Upper lobe of right lung (tissue), 1 donor: ENCODE measurements around the gene AK5. TPM values are rescaled to one million over a fixed set of nuclear protein-coding genes. Genes with fewer than 3 reads are reported as not detected.

Source experiments
- ATAC-seq: fragments of 200-7000 bp; cut with Tn5 transposase; one replicate; pipeline ENCODE4 v1.9.1; 2020; ENCODE audit warnings: mild to moderate bottlenecking, moderate library complexity
- DNase-seq: peaks from one replicate; pipeline ENCODE4 v3.0.0-alpha.2; 2020
- H3K27ac ChIP-seq: fragments of 200-600 bp; one replicate; pipeline ENCODE4 v1.8.0; 2022
- H3K27me3 ChIP-seq: fragments of 200-600 bp; one replicate; pipeline ENCODE4 v1.8.0; 2022; ENCODE audit warnings: mild to moderate bottlenecking
- H3K36me3 ChIP-seq: fragments of 200-600 bp; one replicate; pipeline ENCODE4 v1.8.0; 2022
- H3K4me1 ChIP-seq: fragments of 200-600 bp; one replicate; pipeline ENCODE4 v1.8.0; 2022
- H3K4me3 ChIP-seq: fragments of 200-600 bp; one replicate; pipeline ENCODE4 v1.8.0; 2022; ENCODE audit warnings: mild to moderate bottlenecking
- H3K9me3 ChIP-seq: fragments of 200-600 bp; one replicate; pipeline ENCODE4 v1.8.0; 2022
- intact Hi-C: fragments of 100-400 bp; cut with DNase I; formaldehyde crosslinking; loops from one replicate; pipeline ENCODE4 v1.11.0; 2022
- total RNA-seq: library from RNA; stranded (reverse); fragmentation: NEBNext Ultra II Directional; extraction: Animal tissue kit (Norgen Biotek cat#: 25700); gene quantifications from one replicate; pipeline ENCODE4 v1.2.1, GENCODE V29; 2021
- TF ChIP-seq, protein P1 (sequence below): fragments of 200-600 bp; IDR thresholded peaks from one replicate; pipeline ENCODE4 v1.8.0; 2022; ENCODE audit warnings: antibody characterized with exemption
- donor health status: DM: no; HTN: yes; CAD: no; lungs with severe emphysema.

The AK5 gene
- total RNA-seq, 1 donor from 2014 or later = not detected

DNA sequence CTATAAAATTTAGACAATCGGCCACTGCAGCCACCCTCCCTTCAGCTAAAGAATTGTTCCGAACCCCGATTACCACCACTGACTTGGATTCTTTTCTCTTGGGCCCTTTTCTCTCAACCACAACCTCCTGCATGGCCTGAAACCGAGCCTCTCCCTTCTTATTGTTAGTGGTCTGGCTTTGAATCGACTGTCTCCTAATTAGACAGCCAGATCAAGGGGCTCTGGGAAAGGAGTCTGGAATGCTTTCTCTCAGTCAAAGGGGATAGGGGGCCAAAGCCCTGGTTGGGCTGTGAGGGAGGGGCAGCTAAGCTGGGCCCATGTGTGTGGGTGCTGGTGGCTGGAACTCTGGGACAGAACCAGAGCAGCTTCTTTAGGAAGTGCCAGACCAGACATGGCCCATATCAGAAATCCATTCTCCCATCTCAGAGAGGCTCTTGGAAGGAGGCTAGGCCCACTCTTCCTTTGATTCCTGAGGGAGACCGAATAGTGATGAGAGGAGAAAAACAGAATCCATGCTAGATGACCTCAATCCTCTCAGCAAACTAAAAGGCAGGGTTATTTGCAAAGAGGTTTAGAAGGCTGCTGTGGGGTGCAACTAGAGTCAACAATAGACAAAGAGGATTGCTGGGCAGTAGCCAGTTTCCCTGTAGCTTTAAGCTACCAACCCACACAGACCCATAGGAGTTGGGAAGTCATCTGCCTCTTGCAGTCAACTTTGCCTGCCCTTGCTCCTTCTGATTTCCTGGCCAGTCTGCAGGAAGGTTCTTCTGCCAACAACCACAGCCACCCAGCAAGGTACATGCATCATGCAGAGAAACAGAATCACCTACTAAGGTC, 117.6 kb downstream of the AK5 start:
- Histone ChIP-seq H3K4me3 (no peak overlapping the region), H3K9me3 (no peaks in the 10 kb centered on the region), H3K27ac (no peak overlapping the region), H3K4me1 (no peaks in the 10 kb centered on the region), H3K27me3 (no peaks in the 10 kb centered on the region), H3K36me3 (no peaks in the 10 kb centered on the region)
- intact Hi-C loops = no loop called here
- TF ChIP-seq, protein P1, sequence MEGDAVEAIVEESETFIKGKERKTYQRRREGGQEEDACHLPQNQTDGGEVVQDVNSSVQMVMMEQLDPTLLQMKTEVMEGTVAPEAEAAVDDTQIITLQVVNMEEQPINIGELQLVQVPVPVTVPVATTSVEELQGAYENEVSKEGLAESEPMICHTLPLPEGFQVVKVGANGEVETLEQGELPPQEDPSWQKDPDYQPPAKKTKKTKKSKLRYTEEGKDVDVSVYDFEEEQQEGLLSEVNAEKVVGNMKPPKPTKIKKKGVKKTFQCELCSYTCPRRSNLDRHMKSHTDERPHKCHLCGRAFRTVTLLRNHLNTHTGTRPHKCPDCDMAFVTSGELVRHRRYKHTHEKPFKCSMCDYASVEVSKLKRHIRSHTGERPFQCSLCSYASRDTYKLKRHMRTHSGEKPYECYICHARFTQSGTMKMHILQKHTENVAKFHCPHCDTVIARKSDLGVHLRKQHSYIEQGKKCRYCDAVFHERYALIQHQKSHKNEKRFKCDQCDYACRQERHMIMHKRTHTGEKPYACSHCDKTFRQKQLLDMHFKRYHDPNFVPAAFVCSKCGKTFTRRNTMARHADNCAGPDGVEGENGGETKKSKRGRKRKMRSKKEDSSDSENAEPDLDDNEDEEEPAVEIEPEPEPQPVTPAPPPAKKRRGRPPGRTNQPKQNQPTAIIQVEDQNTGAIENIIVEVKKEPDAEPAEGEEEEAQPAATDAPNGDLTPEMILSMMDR = no peak
- no peak for ATAC-seq
- DNase-seq = no peak

DNA sequence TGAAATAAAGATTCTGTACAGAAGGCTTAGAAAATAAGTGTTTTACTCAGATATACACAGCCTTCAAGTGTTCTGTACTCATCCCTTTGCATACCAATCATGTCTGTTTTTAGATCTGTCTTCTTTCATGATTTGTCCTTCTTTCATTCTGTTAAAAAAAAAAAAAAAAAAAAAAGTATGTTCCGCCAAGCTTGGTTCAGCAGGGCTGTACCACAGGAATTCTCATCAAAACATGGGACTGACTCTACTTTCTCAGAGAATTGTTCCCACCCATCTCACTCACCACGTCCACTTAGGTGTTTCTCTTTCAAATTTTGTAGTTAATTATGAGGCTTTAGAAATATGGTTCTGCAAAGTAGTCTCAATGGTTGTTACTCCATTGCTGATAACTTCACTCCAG, 119.0 kb downstream of the AK5 start:
- Histone ChIP-seq H3K27ac (no peak overlapping the region), H3K9me3 (no peaks in the 10 kb centered on the region), H3K4me3 (no peak overlapping the region), H3K27me3 (no peaks in the 10 kb centered on the region), H3K36me3 (no peaks in the 10 kb centered on the region), H3K4me1 (no peaks in the 10 kb centered on the region)
- no peak for ATAC-seq
- no peak for DNase-seq
- intact Hi-C loops = no loop called here
- TF ChIP-seq, protein P1 = no peak

DNA sequence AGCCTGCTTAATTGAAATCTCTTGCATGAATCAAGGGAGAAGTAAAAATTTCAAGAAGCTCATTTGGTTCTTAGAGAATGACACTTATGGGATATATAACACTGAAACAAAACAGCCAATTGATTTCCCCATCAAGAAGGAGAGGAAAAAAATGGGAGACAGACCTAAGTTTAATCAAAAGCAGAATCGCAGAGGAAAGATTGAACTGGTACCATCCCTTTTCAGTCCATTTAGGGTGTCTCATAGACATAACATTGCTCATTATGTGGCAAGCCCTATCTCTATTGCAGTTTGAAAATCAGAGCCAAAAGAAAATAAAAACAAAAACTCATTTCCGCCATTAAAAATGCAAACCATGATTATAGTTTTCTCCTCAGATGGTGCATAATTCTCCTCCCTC, 119.6 kb downstream of the AK5 start:
- Histone ChIP-seq H3K4me1 (no peaks in the 10 kb centered on the region), H3K27ac (no peak overlapping the region), H3K27me3 (no peaks in the 10 kb centered on the region), H3K4me3 (no peak overlapping the region), H3K36me3 (no peaks in the 10 kb centered on the region), H3K9me3 (no peaks in the 10 kb centered on the region)
- intact Hi-C loops = no loop called here
- TF ChIP-seq, protein P1 = no peak
- DNase-seq (no peak), ATAC-seq (no peak)

DNA sequence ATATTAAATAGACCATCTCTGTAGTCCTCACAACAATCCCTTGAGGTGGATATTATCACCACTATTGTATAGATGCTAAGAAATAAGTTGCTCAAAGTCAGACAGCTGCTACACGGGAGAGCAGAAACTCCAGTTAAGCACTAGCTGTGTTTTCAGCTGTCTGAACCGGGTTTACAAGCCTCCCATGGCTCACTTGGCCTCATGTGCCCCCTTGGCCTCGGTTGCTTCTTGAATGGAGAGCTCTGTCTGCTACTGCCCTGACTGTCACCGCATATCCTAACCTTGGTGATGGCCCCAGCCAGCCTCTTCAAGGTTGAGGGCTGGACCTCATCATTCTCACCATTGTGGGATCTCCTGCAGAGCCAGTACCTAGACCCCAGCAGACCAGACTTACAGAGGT, 123.4 kb downstream of the AK5 start:
- H3K4me3 ChIP-seq = no peak overlapping the region
- H3K9me3 ChIP-seq = no peaks in the 10 kb centered on the region
- no peak overlapping the region for H3K27ac ChIP-seq
- no peaks in the 10 kb centered on the region for H3K4me1 ChIP-seq
- ATAC-seq (no peak), DNase-seq (no peak)
- H3K27me3 ChIP-seq = no peaks in the 10 kb centered on the region
- no peaks in the 10 kb centered on the region for H3K36me3 ChIP-seq
- intact Hi-C loops = no loop called here
- TF ChIP-seq, protein P1 = no peak

DNA sequence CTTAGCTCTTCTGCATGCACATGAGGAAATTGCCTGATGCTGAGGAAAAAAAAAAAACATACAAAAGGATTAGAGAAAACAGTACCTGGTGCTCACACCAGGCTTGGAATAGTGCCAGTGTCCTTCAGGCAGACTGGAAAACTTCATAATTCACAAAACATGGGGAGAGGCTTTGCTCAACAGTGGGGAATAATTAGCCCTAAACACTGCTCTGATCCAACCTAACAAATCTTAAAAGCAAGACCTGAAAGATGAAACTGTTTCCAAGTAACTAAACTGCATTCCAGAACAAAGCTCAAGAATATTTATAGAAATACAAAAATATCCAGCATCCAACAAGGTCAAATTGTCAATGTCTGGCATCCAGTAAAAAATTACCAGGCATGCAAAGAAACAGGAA, 124.8 kb downstream of the AK5 start:
- TF ChIP-seq, protein P1 = no peak
- Histone ChIP-seq H3K36me3 (no peaks in the 10 kb centered on the region), H3K4me1 (no peaks in the 10 kb centered on the region), H3K27me3 (no peaks in the 10 kb centered on the region), H3K9me3 (no peaks in the 10 kb centered on the region), H3K27ac (no peak overlapping the region), H3K4me3 (no peak overlapping the region)
- DNase-seq = no peak
- ATAC-seq = no peak
- intact Hi-C loops = no loop called here
